ENCODE results near the gene TBC1D7. TPM values are rescaled to one million over a fixed set of nuclear protein-coding genes. Genes with fewer than 3 reads are reported as not detected.
A peak's percentile ranks its signal among the peaks of the same experiment; 100 is the strongest.

TBC1D7 gene
- total and polyA plus RNA-seq, 10 of the 15 experiments (the other 5 are each of a cell fraction or from before 2014, with no cell fraction given): 20.1 to 65.9 (median 31.3) TPM

GRCh38 chr6:13272131-13273046, 55.9 kb downstream of the TBC1D7 start (continued):
- TF ChIP-seq ZBTB11 (CRISPR knock-in tag; IDR thresholded peaks at IDR 0.05) (no peak), SIN3A (IDR thresholded peaks at IDR 0.05; ENCODE audit: low read depth, low read length) (no peak), ATF2 (IDR thresholded peaks at IDR 0.05; ENCODE audit: low read length) (no peak), E2F4 (IDR thresholded peaks at IDR 0.05; ENCODE audit: low read depth, low read length) (no peak), IKZF2 (IDR thresholded peaks at IDR 0.05) (peak; percentile 78 to 84; a peak in 2 of 4 replicates), SPI1 (IDR thresholded peaks at IDR 0.05; ENCODE audit: borderline replicate concordance, insufficient read depth, low read depth, low read length) (peak; percentile 94), IKZF1 (conservative IDR thresholded peaks at IDR 0.05) (peak; percentile 79), CEBPZ (IDR thresholded peaks at IDR 0.05; ENCODE audit: low read depth, low read length) (no peak), PKNOX1 (IDR thresholded peaks at IDR 0.05) (peak; percentile 9), ZBTB4 (CRISPR knock-in tag; IDR thresholded peaks at IDR 0.05) (no peak), RFX5 (IDR thresholded peaks at IDR 0.05; ENCODE audit: low read depth, low read length) (no peak), SIX5 (IDR thresholded peaks at IDR 0.05; ENCODE audit: low read depth, low read length, severe bottlenecking) (no peak)

Data from GM12878 (cell line).